ENCODE data around the gene CHSY1. TPM values are rescaled to one million over a fixed set of nuclear protein-coding genes. Genes with fewer than 3 reads are reported as not detected.

CHSY1 gene
- total and polyA plus RNA-seq, 2 of the 13 experiments (the other 11 are each of a cell fraction or from before 2014, with no cell fraction given), result 13.3 to 13.7 TPM

DNA sequence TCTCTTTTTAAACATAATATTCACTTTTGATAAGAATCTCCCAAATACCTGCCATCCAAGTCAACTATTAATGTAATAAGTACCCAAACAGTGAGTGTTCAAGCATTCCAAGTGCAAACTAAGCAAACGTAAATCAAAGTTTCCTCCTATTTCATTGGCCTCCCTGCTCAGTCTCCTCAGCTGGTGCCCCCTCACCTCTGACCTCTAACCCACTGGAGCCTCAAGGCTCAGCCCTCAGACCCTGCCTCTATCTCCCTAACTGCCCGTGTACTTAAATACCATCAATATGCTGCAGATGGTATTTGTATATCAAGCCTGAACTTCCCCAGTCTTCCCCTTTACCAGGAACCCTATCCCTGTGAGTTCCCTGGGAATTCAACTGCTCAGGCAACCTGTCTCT is 31.8 kb downstream of the CHSY1 start:
- POLR2A ChIA-PET, result interaction anchor here (0.7 kb wide), 1 partner anchor 32 kb away, joined by 3 read pairs; the partner anchor contains the start of gene CHSY1
- DNase-seq (ENCODE audit: low spot score) (no peak), FAIRE-seq (no peak), ATAC-seq (no peak)
- peaks cover 1 to 13% of the 10 kb centered on the region in 2 experiments; a peak in 2 of 5 replicates for H3K36me3 ChIP-seq (replicated peaks in 1 of 2; ENCODE audit: control insufficient read depth in 1 of 2, insufficient read depth in 2 of 2, low read length in 2 of 2)
- peaks cover 29% of the 10 kb centered on the region; the same call in 1 of the 2 replicates for H4K20me1 ChIP-seq (ENCODE audit: insufficient read depth, low read length)
- H3K4me3 ChIP-seq (replicated peaks in 1 of 3; ENCODE audit: insufficient read depth in 1 of 3, low read depth in 2 of 3, low read length in 3 of 3), result no peak overlapping the region
- no peak overlapping the region for H2AFZ ChIP-seq (ENCODE audit: low read length)
- intact Hi-C loops (cut with micrococcal nuclease; ENCODE audit: unreplicated experiment), result no loop called here
- no peak overlapping the region for H3K27ac ChIP-seq (ENCODE audit: extremely low read length, insufficient read depth, low read length)
- H3K4me2 ChIP-seq (ENCODE audit: low read depth, low read length), result no peak overlapping the region
- WGBS (ENCODE audit: low lambda C conversion rate), result 97% methylated on average over 2 of the region's 2 CpGs
- BruUV-seq (replicated peaks), result no TSS peak
- CTCF ChIA-PET (ENCODE audit: low intra/inter-chr PET ratio, low total read pairs), result no interaction called here
- H3K9me3 ChIP-seq (ENCODE audit: low read length), result no peaks in the 10 kb centered on the region
- in situ Hi-C loops (cut with HindIII; ENCODE audit: extremely low pct_ligation_motif_present, low pct_unique_long_range_greater_than_20kb), result no loop called here
- H3K27me3 ChIP-seq (ENCODE audit: control insufficient read depth in 1 of 2, insufficient read depth in 2 of 2, low read length in 2 of 2), result no peaks in the 10 kb centered on the region
- H3K4me1 ChIP-seq (ENCODE audit: insufficient read depth, low read length), result peaks cover 45% of the 10 kb centered on the region
- H3K79me2 ChIP-seq (ENCODE audit: insufficient read depth, low read length), result peaks cover 62% of the 10 kb centered on the region
- H3K9ac ChIP-seq (ENCODE audit: insufficient read depth, low read depth, low read length), result no peak overlapping the region
- TF ChIP-seq ZSCAN12 (CRISPR knock-in tag; IDR thresholded peaks at IDR 0.05) (no peak), ZNF224 (CRISPR knock-in tag; IDR thresholded peaks at IDR 0.05) (no peak), ZNF331 (CRISPR knock-in tag; IDR thresholded peaks at IDR 0.05) (no peak), TRAFD1 (CRISPR knock-in tag; IDR thresholded peaks at IDR 0.05; ENCODE audit: borderline replicate concordance) (no peak), KMT2A (CRISPR knock-in tag; IDR thresholded peaks at IDR 0.05) (no peak), ZNF710 (CRISPR knock-in tag; IDR thresholded peaks at IDR 0.05; ENCODE audit: borderline replicate concordance) (no peak), ZNF33A (CRISPR knock-in tag; IDR thresholded peaks at IDR 0.05; ENCODE audit: borderline replicate concordance) (no peak), TFDP2 (CRISPR knock-in tag; IDR thresholded peaks at IDR 0.05) (no peak), FIP1L1 (IDR thresholded peaks at IDR 0.05; ENCODE audit: borderline replicate concordance, insufficient read depth, low read depth, low read length) (no peak)
- TF ChIP-seq, protein P1, sequence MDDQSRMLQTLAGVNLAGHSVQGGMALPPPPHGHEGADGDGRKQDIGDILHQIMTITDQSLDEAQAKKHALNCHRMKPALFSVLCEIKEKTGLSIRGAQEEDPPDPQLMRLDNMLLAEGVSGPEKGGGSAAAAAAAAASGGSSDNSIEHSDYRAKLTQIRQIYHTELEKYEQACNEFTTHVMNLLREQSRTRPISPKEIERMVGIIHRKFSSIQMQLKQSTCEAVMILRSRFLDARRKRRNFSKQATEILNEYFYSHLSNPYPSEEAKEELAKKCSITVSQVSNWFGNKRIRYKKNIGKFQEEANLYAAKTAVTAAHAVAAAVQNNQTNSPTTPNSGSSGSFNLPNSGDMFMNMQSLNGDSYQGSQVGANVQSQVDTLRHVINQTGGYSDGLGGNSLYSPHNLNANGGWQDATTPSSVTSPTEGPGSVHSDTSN (CRISPR knock-in tag; IDR thresholded peaks at IDR 0.05; ENCODE audit: borderline replicate concordance), result no peak
- TF ChIP-seq, protein P2, sequence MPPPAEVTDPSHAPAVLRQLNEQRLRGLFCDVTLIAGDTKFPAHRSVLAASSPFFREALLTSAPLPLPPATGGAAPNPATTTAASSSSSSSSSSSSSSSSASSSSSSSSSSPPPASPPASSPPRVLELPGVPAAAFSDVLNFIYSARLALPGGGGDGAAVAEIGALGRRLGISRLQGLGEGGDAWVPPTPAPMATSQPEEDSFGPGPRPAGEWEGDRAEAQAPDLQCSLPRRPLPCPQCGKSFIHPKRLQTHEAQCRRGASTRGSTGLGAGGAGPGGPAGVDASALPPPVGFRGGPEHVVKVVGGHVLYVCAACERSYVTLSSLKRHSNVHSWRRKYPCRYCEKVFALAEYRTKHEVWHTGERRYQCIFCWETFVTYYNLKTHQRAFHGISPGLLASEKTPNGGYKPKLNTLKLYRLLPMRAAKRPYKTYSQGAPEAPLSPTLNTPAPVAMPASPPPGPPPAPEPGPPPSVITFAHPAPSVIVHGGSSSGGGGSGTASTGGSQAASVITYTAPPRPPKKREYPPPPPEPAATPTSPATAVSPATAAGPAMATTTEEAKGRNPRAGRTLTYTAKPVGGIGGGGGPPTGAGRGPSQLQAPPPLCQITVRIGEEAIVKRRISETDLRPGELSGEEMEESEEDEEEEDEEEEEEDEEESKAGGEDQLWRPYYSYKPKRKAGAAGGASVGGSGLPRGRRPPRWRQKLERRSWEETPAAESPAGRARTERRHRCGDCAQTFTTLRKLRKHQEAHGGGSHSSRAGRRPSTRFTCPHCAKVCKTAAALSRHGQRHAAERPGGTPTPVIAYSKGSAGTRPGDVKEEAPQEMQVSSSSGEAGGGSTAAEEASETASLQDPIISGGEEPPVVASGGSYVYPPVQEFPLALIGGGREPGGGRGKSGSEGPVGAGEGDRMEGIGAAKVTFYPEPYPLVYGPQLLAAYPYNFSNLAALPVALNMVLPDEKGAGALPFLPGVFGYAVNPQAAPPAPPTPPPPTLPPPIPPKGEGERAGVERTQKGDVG (CRISPR knock-in tag; IDR thresholded peaks at IDR 0.05; ENCODE audit: borderline replicate concordance), result no peak

All from HepG2 (cell line).